Spleen (tissue), 7 donors: ENCODE results near the gene MEAK7.

Experiments
- CTCF ChIP-seq, 11 experiments: fragments of 200-600 bp in 7 of 11; fragments of 450-650 bp in 4 of 11; sonication (generic) in 4 of 11; IDR thresholded peaks in 8 of 11; conservative IDR thresholded peaks in 3 of 11; 1 replicate in 7 of 11; 2 replicates in 4 of 11; pipeline versions ENCODE4 v1.4.0 to v1.8.0; 2016 to 2021; ENCODE audit warnings: antibody characterized with exemption in 11 of 11, inconsistent platforms in 4 of 11, mild to moderate bottlenecking in 1 of 11
- POLR2A ChIP-seq, 3 donors: fragments of 450-650 bp; IDR thresholded peaks; one replicate each; pipeline ENCODE4 v1.5.1; 2017; ENCODE audit warnings: antibody characterized with exemption in 3 of 3, mild to moderate bottlenecking in 1 of 3
- POLR2AphosphoS5 ChIP-seq, 3 donors: sonication (generic); formaldehyde crosslinking; IDR thresholded peaks; one replicate each; pipeline ENCODE4 v1.5.1; 2017; ENCODE audit warnings: antibody characterized with exemption in 3 of 3
- donor health status: DM: no; HTN: no; CAD: no; lungs with moderate emphysema.
- donor health status: DM: no; HTN: no; CAD: no.
- donor health status: DM: no; HTN: no; CAD: no.

GRCh38 chr16:84511831-84512230 is 7.4 kb upstream of the MEAK7 start:
- TF ChIP-seq POLR2AphosphoS5 (IDR thresholded peaks at IDR 0.05) (no peak), CTCF (IDR thresholded peaks at IDR 0.05 in 8 of 11, conservative IDR thresholded peaks at IDR 0.05 in 3 of 11) (no peak), POLR2A (IDR thresholded peaks at IDR 0.05) (no peak)
